ENCODE data around the gene ROBO1.

DNA sequence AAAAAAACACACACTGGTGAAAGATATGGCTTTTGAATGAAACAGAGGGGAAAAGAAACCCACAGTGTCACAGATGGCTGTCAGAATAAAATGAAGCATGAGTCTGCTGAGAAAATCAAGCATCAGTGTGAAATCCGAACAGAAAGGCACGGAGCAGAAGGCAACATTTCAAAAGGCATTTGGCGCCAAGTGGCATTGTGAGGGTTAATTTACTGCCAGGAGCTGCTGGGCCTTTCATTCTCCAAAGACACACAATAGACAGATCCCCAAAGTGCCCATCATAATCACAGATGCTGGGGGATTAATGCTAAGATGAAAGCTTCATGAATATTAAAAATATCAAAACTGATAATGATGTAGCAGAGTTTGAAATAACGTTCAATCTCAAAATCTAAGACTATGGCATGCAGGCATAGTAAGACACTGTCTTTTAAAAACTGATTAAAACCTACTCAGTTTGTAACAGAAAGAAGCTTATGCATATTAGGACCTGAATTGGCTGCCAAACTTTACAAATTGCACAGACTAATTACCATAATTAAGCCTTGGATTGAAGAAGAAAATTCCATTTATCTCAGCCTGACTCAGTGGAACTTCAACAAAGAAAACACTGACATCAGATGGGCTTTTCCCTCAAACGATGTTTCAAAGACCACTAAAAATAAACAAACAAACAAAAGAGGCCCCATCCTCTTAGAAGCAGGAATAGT, 589.2 kb downstream of the ROBO1 start:
- TF ChIP-seq, protein P1, sequence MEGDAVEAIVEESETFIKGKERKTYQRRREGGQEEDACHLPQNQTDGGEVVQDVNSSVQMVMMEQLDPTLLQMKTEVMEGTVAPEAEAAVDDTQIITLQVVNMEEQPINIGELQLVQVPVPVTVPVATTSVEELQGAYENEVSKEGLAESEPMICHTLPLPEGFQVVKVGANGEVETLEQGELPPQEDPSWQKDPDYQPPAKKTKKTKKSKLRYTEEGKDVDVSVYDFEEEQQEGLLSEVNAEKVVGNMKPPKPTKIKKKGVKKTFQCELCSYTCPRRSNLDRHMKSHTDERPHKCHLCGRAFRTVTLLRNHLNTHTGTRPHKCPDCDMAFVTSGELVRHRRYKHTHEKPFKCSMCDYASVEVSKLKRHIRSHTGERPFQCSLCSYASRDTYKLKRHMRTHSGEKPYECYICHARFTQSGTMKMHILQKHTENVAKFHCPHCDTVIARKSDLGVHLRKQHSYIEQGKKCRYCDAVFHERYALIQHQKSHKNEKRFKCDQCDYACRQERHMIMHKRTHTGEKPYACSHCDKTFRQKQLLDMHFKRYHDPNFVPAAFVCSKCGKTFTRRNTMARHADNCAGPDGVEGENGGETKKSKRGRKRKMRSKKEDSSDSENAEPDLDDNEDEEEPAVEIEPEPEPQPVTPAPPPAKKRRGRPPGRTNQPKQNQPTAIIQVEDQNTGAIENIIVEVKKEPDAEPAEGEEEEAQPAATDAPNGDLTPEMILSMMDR (IDR thresholded peaks at IDR 0.05) = no peak
- TF ChIP-seq POLR2AphosphoS5 (IDR thresholded peaks at IDR 0.05) = no peak
